ENCODE results near the gene MYADML2.

Gene MYADML2

GRCh38 chr17:81905424-81905875 is 41.6 kb downstream of the MYADML2 start:
- no peak for TF ChIP-seq CTCF (IDR thresholded peaks at IDR 0.05)
- Histone ChIP-seq H3K9me3 (no peaks in the 10 kb centered on the region), H3K36me3 (peaks cover 0 to 58% (median 24%) of the 10 kb centered on the region in 3 donors), H3K27ac (no peak overlapping the region), H3K4me3 (no peak overlapping the region), H3K4me1 (peaks cover 0 to 32% (median 21%) of the 10 kb centered on the region in 4 donors), H3K27me3 (no peaks in the 10 kb centered on the region)
- intact Hi-C loops (cut with DNase I; ENCODE audit: low total_unique reads), result no loop called here
- DNase-seq, result no peak

GRCh38 chr17:81904600-81905423 is 42.2 kb downstream of the MYADML2 start:
- peaks cover 0 to 26% (median 15%) of the 10 kb centered on the region in 4 donors for H3K4me1 ChIP-seq
- intact Hi-C loops (cut with DNase I; ENCODE audit: low total_unique reads), result no loop called here
- TF ChIP-seq CTCF (IDR thresholded peaks at IDR 0.05), result no peak
- no peak overlapping the region for H3K27ac ChIP-seq
- peaks cover 0 to 64% (median 31%) of the 10 kb centered on the region in 3 donors for H3K36me3 ChIP-seq
- H3K4me3 ChIP-seq, result no peak overlapping the region
- no peak for DNase-seq
- H3K27me3 ChIP-seq, result no peaks in the 10 kb centered on the region
- no peaks in the 10 kb centered on the region for H3K9me3 ChIP-seq

- Histone ChIP-seq H3K9me3 (no peaks in the 10 kb centered on the region), H3K27me3 (no peaks in the 10 kb centered on the region), H3K27ac (no peak overlapping the region), H3K4me1 (peaks cover 0 to 22% (median 15%) of the 10 kb centered on the region in 4 donors), H3K4me3 (no peak overlapping the region), H3K36me3 (peaks cover 0 to 72% (median 37%) of the 10 kb centered on the region in 3 donors)
- DNase-seq, result no peak
- no peak for TF ChIP-seq CTCF (IDR thresholded peaks at IDR 0.05)
- intact Hi-C loops (cut with DNase I; ENCODE audit: low total_unique reads), result no loop called here
Observed at GRCh38 chr17:81903896-81904599, 43.0 kb downstream of the MYADML2 start.

- Histone ChIP-seq H3K4me3 (no peak overlapping the region), H3K27ac (peak overlapping the region in 1 of 2 donors; percentile 61), H3K36me3 (peaks cover 6 to 75% (median 37%) of the 10 kb centered on the region in 3 donors), H3K9me3 (no peaks in the 10 kb centered on the region), H3K4me1 (peaks cover 0 to 22% (median 15%) of the 10 kb centered on the region in 4 donors), H3K27me3 (no peaks in the 10 kb centered on the region)
- TF ChIP-seq CTCF (IDR thresholded peaks at IDR 0.05), result no peak
- peak in 1 of 2 donors; percentile 63 for DNase-seq
- intact Hi-C loops (cut with DNase I; ENCODE audit: low total_unique reads), result no loop called here
Observed at GRCh38 chr17:81903415-81903831, 43.6 kb downstream of the MYADML2 start.

GRCh38 chr17:81902653-81903414 is 44.2 kb downstream of the MYADML2 start:
- H3K9me3 ChIP-seq, result no peaks in the 10 kb centered on the region
- peak in 1 of 2 donors; percentile 63 for DNase-seq
- peaks cover 12 to 75% (median 38%) of the 10 kb centered on the region in 3 donors for H3K36me3 ChIP-seq
- H3K27me3 ChIP-seq, result no peaks in the 10 kb centered on the region
- intact Hi-C loops (cut with DNase I; ENCODE audit: low total_unique reads), result no loop called here
- peak overlapping the region; percentile 33 to 61 for H3K27ac ChIP-seq
- peaks cover 0 to 22% (median 15%) of the 10 kb centered on the region in 4 donors for H3K4me1 ChIP-seq
- H3K4me3 ChIP-seq, result peak overlapping the region; percentile 35 to 54
- no peak for TF ChIP-seq CTCF (IDR thresholded peaks at IDR 0.05)
